Hematopoietic multipotent progenitor cell treated with erythropoietin and hydrocortisone succinate and interleukin-3 and kit ligand, for 8 days (in vitro differentiated cells): ENCODE measurements around the gene ADAMTS17.

ENCODE experiments used
- DNase-seq: peaks from one replicate; pipeline ENCODE4 v3.0.0-alpha.2; 2015

The ADAMTS17 gene

GRCh38 chr15:100218434-100218833, 123.3 kb downstream of the ADAMTS17 start:
- DNase-seq: no peak

- no peak for DNase-seq
These were observed 125.6 kb downstream of the ADAMTS17 start for GRCh38 chr15:100216182-100216581.

DNA sequence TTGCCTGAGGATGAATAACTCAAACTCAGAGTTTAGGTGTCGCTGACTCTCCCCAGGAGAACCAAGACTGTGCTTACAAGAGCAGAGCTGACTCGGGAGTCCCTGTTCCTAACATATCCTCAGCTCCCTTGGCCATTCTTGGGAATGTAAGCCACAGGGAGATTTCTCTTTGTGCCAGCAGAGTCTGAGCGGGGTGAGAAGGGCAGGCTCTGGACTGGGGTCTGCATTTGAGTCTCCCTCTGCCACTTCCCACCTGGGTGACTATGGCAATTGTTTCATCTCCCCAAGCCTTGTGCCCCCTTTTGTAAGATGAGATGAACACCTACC, 126.0 kb downstream of the ADAMTS17 start:
- DNase-seq: no peak

- no peak for DNase-seq
These were observed 126.5 kb downstream of the ADAMTS17 start for GRCh38 chr15:100215031-100215842.

DNA sequence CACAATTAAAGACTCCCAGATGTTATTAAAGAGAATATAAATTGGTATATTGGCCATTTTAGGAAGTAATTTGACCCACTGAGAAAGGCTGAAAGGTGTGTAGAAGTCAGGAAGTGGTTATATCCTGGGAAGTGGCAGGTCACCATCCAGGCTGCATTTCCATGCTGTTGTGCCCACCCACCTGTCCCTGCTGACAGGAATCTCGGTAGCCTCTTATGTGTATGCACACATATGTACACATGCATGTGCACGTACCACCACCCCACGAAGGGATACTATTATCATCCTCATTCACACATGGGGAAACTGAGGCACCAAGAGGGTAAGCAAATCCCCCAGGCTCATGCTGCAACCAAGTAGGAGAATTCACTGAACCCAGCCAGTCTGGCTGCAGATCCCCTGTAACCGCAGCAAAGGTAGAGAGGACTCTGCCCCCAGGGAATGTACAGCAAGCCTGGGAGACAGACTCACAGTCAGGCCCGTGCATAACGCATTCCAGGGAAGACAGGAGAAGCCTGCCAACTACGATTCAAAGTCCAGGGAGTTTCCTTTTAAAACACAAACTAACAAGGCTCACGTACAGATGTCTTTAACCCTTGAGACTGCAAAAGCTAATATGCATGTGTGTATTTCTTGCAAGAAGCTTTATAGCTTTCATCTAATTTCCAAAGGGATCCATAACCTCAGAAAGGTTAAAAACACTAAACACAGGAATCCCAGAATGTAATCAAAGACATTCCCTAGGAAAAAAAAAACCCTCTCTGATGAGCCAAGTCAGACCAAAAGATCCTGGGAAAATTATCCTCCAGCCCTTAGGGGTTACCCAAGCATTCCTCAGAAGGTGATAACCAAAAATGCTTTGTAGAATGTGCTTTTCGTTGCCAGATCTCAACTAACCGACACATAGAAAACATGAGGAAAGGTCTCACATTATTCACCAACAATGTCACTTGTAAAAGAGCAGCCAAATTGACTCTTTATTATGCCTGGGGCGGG, 129.6 kb downstream of the ADAMTS17 start:
- DNase-seq: no peak

DNA sequence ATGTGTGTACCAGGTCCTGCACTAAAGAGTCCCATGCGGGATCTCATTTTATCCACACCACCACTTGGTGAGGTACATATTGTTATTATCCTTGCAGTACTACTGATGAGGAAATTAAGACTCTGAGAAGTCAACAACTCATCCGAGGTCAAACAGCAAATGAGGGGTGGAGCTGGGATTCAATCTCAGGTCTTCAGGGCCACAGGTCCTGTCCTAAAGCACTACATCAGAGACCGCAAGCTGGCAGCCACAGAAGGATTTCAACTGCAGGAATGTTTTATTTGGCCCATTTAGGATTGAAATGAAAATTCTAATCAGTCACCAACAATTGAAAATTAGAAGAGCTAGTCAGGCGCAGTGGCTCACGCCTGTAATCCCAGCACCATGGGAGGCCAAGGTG, 131.4 kb downstream of the ADAMTS17 start:
- DNase-seq: no peak

- no peak for DNase-seq
These were observed 132.7 kb downstream of the ADAMTS17 start for GRCh38 chr15:100208921-100209603.

GRCh38 chr15:100207053-100207452, 134.7 kb downstream of the ADAMTS17 start:
- no peak for DNase-seq

GRCh38 chr15:100206643-100207042, 135.1 kb downstream of the ADAMTS17 start:
- no peak for DNase-seq

DNA sequence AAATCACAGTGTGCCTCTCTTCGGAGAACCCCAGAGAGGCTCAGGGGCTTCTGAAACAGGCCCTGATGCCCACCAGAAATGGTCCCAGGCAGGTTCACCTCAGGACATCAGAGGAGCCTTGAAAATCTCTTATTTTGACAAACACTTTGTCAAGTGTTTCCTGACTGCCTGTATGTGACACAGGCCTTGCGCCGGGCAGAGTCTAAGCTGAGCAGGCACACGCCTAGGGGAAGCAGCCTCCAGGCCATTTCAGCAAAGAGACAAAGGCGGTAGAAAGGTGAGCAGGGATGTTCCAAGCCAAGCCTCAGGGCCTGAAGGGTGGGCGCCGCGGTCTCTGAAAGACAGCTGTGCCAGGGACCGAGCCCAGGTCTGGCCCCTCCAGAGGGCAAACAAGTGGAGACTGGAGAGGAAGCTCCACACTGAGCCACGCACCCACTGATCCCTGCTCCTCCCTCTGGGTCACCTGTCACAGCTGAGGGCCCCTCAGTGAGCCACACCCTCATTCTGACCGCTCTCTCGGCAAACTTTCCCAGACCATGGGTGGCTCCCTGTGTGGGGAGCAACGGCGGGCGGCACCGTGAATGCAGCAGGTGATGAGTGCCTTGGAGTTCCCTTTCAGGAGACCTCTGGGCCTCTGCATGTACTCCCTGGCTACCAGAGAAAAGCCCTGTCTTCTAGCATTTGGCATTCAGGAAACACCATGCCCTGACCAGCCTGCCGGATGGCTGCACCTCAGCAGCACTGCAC, 136.1 kb downstream of the ADAMTS17 start:
- DNase-seq: no peak

DNA sequence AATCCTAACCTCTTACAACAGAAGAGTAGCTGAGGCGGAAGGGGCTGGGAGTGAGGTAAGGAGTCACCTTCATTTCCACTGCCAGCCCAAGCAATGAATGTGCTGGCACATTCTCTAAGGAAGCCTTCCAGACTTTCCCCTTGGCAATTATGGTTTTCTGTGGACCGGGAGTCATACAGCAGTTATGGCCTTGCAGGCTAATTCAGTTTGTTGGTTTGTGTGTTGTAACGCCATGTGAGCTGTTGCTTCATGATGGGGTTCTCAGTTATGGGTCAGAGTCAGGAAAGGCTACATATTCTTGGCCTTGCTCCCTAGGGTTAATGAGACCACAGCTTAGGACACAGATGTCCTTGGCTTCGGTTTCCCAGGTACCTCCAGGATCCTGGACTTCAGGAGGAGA, 137.0 kb downstream of the ADAMTS17 start:
- no peak for DNase-seq

DNA sequence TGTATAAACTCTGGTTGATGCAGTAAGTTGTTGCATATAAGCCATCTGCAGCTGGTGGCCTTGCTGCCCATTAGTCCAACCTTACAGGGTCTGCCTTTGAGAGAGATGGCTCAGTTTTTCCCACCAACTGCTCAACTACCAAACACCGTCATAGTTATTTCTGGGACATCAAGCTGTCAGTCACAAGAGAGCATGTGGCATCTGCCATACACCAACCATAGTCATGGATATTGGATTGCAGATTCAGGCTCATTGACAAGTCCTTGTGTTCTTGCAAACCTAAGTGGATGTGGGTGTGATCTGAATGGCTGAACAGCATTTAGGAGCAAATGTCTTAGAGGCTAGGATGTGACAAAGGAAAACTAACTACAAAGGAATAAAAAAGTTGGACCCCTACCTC, 137.6 kb downstream of the ADAMTS17 start:
- DNase-seq: no peak

- no peak for DNase-seq
These were observed 139.3 kb downstream of the ADAMTS17 start for GRCh38 chr15:100202309-100202960.

GRCh38 chr15:100201376-100202280, 140.1 kb downstream of the ADAMTS17 start:
- no peak for DNase-seq

DNA sequence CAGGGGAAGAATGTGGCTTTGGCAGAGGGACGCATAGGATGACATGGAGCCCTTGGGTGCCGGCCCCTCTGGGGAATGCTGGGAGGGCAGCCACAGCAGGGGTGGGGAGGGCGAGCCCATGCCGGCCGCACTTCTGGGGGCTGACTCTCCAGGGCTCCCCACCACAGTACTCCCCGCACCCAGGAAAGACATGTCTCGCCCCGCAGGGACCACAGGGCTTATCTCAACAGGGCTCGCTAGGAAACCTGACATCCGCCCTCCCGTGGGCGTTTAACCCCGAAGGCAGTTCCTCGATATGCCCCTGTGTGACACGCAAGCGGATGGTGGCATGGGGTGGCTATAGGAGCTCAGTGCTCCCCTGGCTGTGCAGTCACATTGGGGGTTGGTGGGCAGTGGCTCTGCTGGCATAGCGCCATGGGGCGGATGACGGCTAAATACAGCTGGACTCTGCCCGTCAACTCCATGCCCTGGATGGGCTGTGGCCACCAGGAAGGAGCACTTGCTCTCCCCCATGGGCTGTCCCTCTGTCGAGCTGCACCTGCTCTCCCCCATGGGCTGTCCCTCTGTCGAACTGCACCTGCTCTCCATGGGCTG, 141.4 kb downstream of the ADAMTS17 start:
- DNase-seq: no peak

GRCh38 chr15:100199711-100200286, 142.0 kb downstream of the ADAMTS17 start:
- no peak for DNase-seq

DNA sequence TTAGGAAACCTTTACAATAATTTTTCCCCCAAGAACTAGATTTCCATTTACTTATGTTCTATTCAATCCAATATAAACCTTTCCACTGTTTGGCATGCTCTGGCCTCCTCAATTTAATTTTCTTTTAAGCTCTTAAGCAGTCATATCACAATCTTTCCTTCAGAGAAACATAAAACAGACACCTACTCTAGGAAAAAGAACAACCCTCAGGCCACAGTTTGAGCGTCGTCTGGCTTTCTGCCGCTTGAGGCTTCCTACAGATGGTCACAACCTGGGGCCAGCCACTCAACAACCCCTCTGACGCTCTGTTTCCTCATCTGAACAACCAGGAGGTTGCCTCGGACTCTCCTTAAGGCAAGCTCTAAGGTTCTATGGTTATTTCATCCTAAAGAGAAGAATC, 143.3 kb downstream of the ADAMTS17 start:
- DNase-seq: no peak

- DNase-seq: no peak
These were observed 145.3 kb downstream of the ADAMTS17 start for GRCh38 chr15:100196326-100197058.

DNA sequence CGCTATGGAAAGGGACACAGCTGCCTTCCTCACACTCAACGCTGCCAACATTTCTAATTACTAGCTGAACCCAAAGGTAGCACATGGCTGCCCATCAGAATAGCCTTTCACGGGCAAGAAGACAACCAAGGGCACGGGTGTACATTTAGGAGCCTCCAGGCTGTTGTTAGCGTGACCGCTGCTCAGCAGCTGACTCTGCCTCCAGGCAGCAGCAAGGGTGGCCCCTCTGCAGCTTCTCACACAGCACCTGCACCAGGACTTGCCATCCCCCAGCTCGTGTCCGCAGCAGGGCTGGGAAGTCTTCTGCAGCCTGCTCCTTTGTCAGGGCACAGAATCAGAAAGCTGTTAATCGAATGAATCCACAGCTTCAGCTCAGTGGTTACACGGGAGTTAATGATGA, 146.8 kb downstream of the ADAMTS17 start:
- no peak for DNase-seq
